HCT116 (cell line): ENCODE data around the gene ARSJ. TPM values are rescaled to one million over a fixed set of nuclear protein-coding genes. Genes with fewer than 3 reads are reported as not detected.

Experiments
- ATAC-seq: fragments of 200-7000 bp; cut with Tn5 transposase; 2 replicates; pipeline ENCODE4 v1.9.1; 2020; ENCODE audit warnings: mild to moderate bottlenecking, moderate library complexity
- BruUV-seq: library from RNA; stranded (reverse); fragments of 400-500 nt; replicated peaks from 2 replicates; lab custom pipeline; 2021; lab: Mats Ljungman, UMichigan
- CTCF ChIA-PET: fragments of 300-600 bp; sonication (Branson Sonifier 250); formaldehyde crosslinking; loops from one replicate; lab custom pipeline; 2021; ENCODE audit warnings: antibody characterized with exemption; lab: Charles Lee
- POLR2A ChIA-PET: fragments of 300-600, 350-600 bp; sonication (Branson Sonifier 250); formaldehyde crosslinking; loops from one replicate; lab custom pipeline; 2021; ENCODE audit warnings: antibody characterized with exemption; lab: Charles Lee
- RAD21 ChIA-PET, 2 experiments: fragments of 300-600 bp; sonication (Branson Sonifier 250); formaldehyde crosslinking; loops; one replicate each; lab custom pipeline; 2023; ENCODE audit warnings: low total read pairs in 2 of 2; ENCODE audit not compliant: uncharacterized antibody in 2 of 2, unreplicated experiment in 2 of 2, low non-redundant PET in 1 of 2; lab: Charles Lee
- DNase-seq: peaks from one replicate; pipeline ENCODE4 v3.0.0-alpha.2; 2010; ENCODE audit warnings: low read depth, low spot score
- H2AFZ ChIP-seq: fragments of 200-600 bp; shearing (Covaris generic), sonication (generic); 2 replicates; pipeline ENCODE4 v1.6.1; 2017; ENCODE audit warnings: low read depth, mixed run types, mixed read lengths, antibody characterized with exemption, low read length; ENCODE audit not compliant: poor library complexity, severe bottlenecking
- H3K27ac ChIP-seq: 2 replicates; pipeline ENCODE4 v1.5.1; 2012; ENCODE audit warnings: low read depth, low read length
- H3K27me3 ChIP-seq: fragments of 200-600 bp; sonication (generic); 2 replicates; pipeline ENCODE4 v1.6.1; 2016; ENCODE audit warnings: mixed run types, low read length, mixed read lengths; ENCODE audit not compliant: insufficient read depth
- H3K36me3 ChIP-seq, 2 experiments: fragments of 200-500 bp in 1 of 2; fragments of 200-600 bp in 1 of 2; sonication (Bioruptor generic) in 1 of 2; sonication (generic) in 1 of 2; 2 replicates each; pipeline versions ENCODE4 v1.5.1 to v1.6.1; 2014 to 2016; ENCODE audit warnings: low read length in 2 of 2, inconsistent platforms in 1 of 2, mixed read lengths in 1 of 2, mixed run types in 1 of 2; ENCODE audit not compliant: insufficient read depth in 2 of 2, control insufficient read depth in 1 of 2
- H3K4me1 ChIP-seq, 2 experiments: fragments of 200-600 bp in 1 of 2; sonication (generic) in 1 of 2; 2 replicates each; pipeline versions ENCODE4 v1.5.1 to v1.6.1; 2012 to 2017; ENCODE audit warnings: low read length in 2 of 2, inconsistent platforms in 1 of 2, mild to moderate bottlenecking in 1 of 2, mixed read lengths in 1 of 2, mixed run types in 1 of 2, moderate library complexity in 1 of 2; ENCODE audit not compliant: insufficient read depth in 2 of 2, control insufficient read depth in 1 of 2
- H3K4me2 ChIP-seq: fragments of 200-600 bp; sonication (generic); 2 replicates; pipeline ENCODE4 v1.6.1; 2017; ENCODE audit warnings: mixed run types, low read length, mixed read lengths
- H3K4me3 ChIP-seq, 2 experiments: fragments of 200-600 bp in 1 of 2; sonication (generic) in 1 of 2; replicated peaks in 1 of 2; 2 replicates each; pipeline ENCODE4 v1.5.1; 2011 to 2016; ENCODE audit warnings: low read length in 2 of 2, control low read depth in 1 of 2, low read depth in 1 of 2, mild to moderate bottlenecking in 1 of 2, mixed read lengths in 1 of 2, mixed run types in 1 of 2
- H3K79me2 ChIP-seq: fragments of 200-600 bp; sonication (generic); 2 replicates; pipeline ENCODE4 v1.6.1; 2017; ENCODE audit warnings: mild to moderate bottlenecking, mixed run types, low read length, moderate library complexity, mixed read lengths; ENCODE audit not compliant: insufficient read depth
- H3K9ac ChIP-seq: fragments of 200-600 bp; sonication (generic); 2 replicates; pipeline ENCODE4 v1.6.1; 2016; ENCODE audit warnings: low read length, mixed read lengths
- H3K9me2 ChIP-seq: fragments of 200-600 bp; sonication (generic), shearing (Covaris generic); 2 replicates; pipeline ENCODE4 v1.6.1; 2017; ENCODE audit warnings: mixed run types, mild to moderate bottlenecking, moderate library complexity; ENCODE audit not compliant: insufficient read depth
- H3K9me3 ChIP-seq, 2 experiments: fragments of 200-500 bp in 1 of 2; fragments of 200-600 bp in 1 of 2; sonication (Bioruptor generic) in 1 of 2; sonication (generic) in 1 of 2; 2 replicates each; pipeline ENCODE4 v1.6.1; 2014 to 2017; ENCODE audit warnings: low read length in 2 of 2, mixed read lengths in 2 of 2, inconsistent platforms in 1 of 2, low read depth in 1 of 2, mild to moderate bottlenecking in 1 of 2, mixed run types in 1 of 2, moderate library complexity in 1 of 2; ENCODE audit not compliant: control insufficient read depth in 1 of 2, insufficient read depth in 1 of 2
- H4K20me1 ChIP-seq: fragments of 200-600 bp; sonication (generic), shearing (Covaris generic); 2 replicates; pipeline ENCODE4 v1.6.1; 2017; ENCODE audit warnings: mixed run types, mild to moderate bottlenecking, moderate library complexity; ENCODE audit not compliant: insufficient read depth
- CEBPB ChIP-seq: IDR thresholded peaks from 2 replicates; pipeline ENCODE4 v1.6.1; 2012; ENCODE audit warnings: low read depth
- EGR1 ChIP-seq: IDR thresholded peaks from 2 replicates; pipeline ENCODE4 v1.6.1; 2012; ENCODE audit warnings: low read depth
- ELF1 ChIP-seq: IDR thresholded peaks from 2 replicates; pipeline ENCODE4 v1.6.1; 2012; ENCODE audit warnings: low read depth, borderline replicate concordance
- EZH2 ChIP-seq: fragments of 200-600 bp; sonication (generic); IDR thresholded peaks from 2 replicates; pipeline ENCODE4 v1.6.1; 2017; ENCODE audit warnings: antibody characterized with exemption, mixed run types
- EZH2phosphoT487 ChIP-seq: fragments of 200-600 bp; IDR thresholded peaks from 2 replicates; pipeline ENCODE4 v1.6.1; 2018; ENCODE audit warnings: antibody characterized with exemption, borderline replicate concordance
- POLR2AphosphoS5 ChIP-seq: IDR thresholded peaks from 2 replicates; pipeline ENCODE4 v1.6.1; 2011; ENCODE audit warnings: mild to moderate bottlenecking, low read depth, low read length, moderate library complexity
- SP1 ChIP-seq: IDR thresholded peaks from 2 replicates; pipeline ENCODE4 v1.6.1; 2012; ENCODE audit warnings: low read depth
- SRF ChIP-seq: IDR thresholded peaks from 2 replicates; pipeline ENCODE4 v1.6.1; 2012; ENCODE audit warnings: low read depth
- YY1 ChIP-seq: IDR thresholded peaks from 2 replicates; pipeline ENCODE4 v1.6.1; 2011; ENCODE audit warnings: low read length, low read depth, moderate library complexity, mild to moderate bottlenecking; ENCODE audit not compliant: insufficient replicate concordance; ENCODE audit errors: extremely low read depth
- ZFX ChIP-seq: fragments of 450-650 bp; IDR thresholded peaks from 2 replicates; pipeline ENCODE4 v1.6.1; 2017
- intact Hi-C: fragments of 100-400 bp; cut with micrococcal nuclease; formaldehyde crosslinking; loops from 2 replicates; pipeline ENCODE4 v1.10.0; 2022
- total RNA-seq: library from RNA; stranded (reverse); gene quantifications from one replicate; pipeline ENCODE4 v1.2.1, GENCODE V29; 2021; ENCODE audit not compliant: unreplicated experiment
- TF ChIP-seq, protein P1 (sequence below): IDR thresholded peaks from 2 replicates; pipeline ENCODE4 v1.6.1; 2012; ENCODE audit warnings: low read depth

The ARSJ gene
- total RNA-seq, 1 experiment from 2014 or later: 2.3 TPM

DNA sequence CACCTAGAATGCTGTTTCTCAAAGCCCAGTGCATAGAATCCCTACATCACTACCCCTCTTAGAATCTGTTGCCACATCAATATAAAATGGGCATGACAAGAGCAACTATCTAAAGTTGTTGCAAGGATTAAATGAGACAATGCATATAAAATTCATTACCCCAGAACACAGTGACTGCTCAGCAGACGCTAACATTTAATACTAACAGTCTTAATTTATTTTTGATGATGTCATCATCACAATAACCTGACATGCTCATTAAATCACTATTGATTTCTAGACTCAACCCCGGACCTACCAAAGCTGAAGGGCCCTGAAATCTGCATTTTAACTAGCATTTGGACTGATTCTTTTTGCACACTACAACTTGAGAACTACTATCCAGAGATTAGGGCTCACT is 3.9 kb downstream of the ARSJ start:
- RAD21 ChIA-PET: no interaction called here
- no peaks in the 10 kb centered on the region for H3K79me2 ChIP-seq
- no peak for DNase-seq
- H3K9me2 ChIP-seq: no peaks in the 10 kb centered on the region
- CTCF ChIA-PET: no interaction called here
- H2AFZ ChIP-seq: no peak overlapping the region
- no peak overlapping the region for H3K9ac ChIP-seq
- H3K27me3 ChIP-seq: no peaks in the 10 kb centered on the region
- no peak overlapping the region for H3K4me2 ChIP-seq
- H3K27ac ChIP-seq: no peak overlapping the region
- no peaks in the 10 kb centered on the region for H4K20me1 ChIP-seq
- no peak for ATAC-seq
- H3K9me3 ChIP-seq: no peaks in the 10 kb centered on the region
- no peaks in the 10 kb centered on the region for H3K36me3 ChIP-seq
- TF ChIP-seq ZFX (no peak), SRF (no peak), CEBPB (no peak), ELF1 (no peak), EZH2 (no peak), EZH2phosphoT487 (no peak), POLR2AphosphoS5 (no peak), EGR1 (no peak), SP1 (no peak), YY1 (no peak)
- TF ChIP-seq, protein P1, sequence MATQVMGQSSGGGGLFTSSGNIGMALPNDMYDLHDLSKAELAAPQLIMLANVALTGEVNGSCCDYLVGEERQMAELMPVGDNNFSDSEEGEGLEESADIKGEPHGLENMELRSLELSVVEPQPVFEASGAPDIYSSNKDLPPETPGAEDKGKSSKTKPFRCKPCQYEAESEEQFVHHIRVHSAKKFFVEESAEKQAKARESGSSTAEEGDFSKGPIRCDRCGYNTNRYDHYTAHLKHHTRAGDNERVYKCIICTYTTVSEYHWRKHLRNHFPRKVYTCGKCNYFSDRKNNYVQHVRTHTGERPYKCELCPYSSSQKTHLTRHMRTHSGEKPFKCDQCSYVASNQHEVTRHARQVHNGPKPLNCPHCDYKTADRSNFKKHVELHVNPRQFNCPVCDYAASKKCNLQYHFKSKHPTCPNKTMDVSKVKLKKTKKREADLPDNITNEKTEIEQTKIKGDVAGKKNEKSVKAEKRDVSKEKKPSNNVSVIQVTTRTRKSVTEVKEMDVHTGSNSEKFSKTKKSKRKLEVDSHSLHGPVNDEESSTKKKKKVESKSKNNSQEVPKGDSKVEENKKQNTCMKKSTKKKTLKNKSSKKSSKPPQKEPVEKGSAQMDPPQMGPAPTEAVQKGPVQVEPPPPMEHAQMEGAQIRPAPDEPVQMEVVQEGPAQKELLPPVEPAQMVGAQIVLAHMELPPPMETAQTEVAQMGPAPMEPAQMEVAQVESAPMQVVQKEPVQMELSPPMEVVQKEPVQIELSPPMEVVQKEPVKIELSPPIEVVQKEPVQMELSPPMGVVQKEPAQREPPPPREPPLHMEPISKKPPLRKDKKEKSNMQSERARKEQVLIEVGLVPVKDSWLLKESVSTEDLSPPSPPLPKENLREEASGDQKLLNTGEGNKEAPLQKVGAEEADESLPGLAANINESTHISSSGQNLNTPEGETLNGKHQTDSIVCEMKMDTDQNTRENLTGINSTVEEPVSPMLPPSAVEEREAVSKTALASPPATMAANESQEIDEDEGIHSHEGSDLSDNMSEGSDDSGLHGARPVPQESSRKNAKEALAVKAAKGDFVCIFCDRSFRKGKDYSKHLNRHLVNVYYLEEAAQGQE: no peak
- BruUV-seq: no TSS peak
- H3K4me1 ChIP-seq: peaks cover 0 to 17% of the 10 kb centered on the region in 2 experiments; a peak in 2 of 4 replicates
- H3K4me3 ChIP-seq: no peak overlapping the region
- intact Hi-C loops: no loop called here
- POLR2A ChIA-PET: no interaction called here
